Measurements from ENCODE around the gene MIOS. TPM values are rescaled to one million over a fixed set of nuclear protein-coding genes. Genes with fewer than 3 reads are reported as not detected.

MIOS gene
- total and polyA plus RNA-seq, 2 of the 4 experiments (the other 2 are of a cell fraction): 10.6 to 32.4 TPM

DNA sequence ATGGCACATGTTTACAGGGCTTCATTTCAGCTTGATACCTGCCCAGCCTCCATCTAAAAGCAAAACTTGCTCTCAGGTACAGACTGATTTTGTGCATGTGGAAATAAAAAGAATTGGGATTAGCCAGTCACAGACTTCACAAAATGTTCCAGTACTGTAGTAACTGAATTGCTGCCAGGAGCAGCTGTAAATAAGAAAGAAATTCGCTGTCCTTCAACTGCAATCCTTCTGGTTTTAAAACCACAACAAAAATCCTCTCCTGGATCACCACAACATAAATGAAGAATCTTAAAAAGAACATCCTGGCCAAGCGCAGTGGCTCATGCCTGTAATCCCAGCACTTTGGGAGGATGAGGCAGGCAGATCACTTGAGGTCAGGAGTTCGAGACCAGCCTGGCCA lies 3.9 kb upstream of the MIOS start:
- BruUV-seq (replicated peaks): no TSS peak

More for the DNA sequence above, 3.9 kb upstream of the MIOS start:
- TF ChIP-seq, protein P1, sequence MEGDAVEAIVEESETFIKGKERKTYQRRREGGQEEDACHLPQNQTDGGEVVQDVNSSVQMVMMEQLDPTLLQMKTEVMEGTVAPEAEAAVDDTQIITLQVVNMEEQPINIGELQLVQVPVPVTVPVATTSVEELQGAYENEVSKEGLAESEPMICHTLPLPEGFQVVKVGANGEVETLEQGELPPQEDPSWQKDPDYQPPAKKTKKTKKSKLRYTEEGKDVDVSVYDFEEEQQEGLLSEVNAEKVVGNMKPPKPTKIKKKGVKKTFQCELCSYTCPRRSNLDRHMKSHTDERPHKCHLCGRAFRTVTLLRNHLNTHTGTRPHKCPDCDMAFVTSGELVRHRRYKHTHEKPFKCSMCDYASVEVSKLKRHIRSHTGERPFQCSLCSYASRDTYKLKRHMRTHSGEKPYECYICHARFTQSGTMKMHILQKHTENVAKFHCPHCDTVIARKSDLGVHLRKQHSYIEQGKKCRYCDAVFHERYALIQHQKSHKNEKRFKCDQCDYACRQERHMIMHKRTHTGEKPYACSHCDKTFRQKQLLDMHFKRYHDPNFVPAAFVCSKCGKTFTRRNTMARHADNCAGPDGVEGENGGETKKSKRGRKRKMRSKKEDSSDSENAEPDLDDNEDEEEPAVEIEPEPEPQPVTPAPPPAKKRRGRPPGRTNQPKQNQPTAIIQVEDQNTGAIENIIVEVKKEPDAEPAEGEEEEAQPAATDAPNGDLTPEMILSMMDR (conservative IDR thresholded peaks at IDR 0.05; ENCODE audit: low read depth, low read length): no peak
- TF ChIP-seq, protein P2, sequence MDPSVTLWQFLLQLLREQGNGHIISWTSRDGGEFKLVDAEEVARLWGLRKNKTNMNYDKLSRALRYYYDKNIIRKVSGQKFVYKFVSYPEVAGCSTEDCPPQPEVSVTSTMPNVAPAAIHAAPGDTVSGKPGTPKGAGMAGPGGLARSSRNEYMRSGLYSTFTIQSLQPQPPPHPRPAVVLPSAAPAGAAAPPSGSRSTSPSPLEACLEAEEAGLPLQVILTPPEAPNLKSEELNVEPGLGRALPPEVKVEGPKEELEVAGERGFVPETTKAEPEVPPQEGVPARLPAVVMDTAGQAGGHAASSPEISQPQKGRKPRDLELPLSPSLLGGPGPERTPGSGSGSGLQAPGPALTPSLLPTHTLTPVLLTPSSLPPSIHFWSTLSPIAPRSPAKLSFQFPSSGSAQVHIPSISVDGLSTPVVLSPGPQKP (IDR thresholded peaks at IDR 0.05; ENCODE audit: borderline replicate concordance, low read depth, low read length): no peak
- no peak for TF ChIP-seq RCOR1 (IDR thresholded peaks at IDR 0.05; ENCODE audit: insufficient replicate concordance, low read length)
- no peak for TF ChIP-seq SMC3 (IDR thresholded peaks at IDR 0.05; ENCODE audit: low read depth, low read length)
- TF ChIP-seq RFX5 (IDR thresholded peaks at IDR 0.05; ENCODE audit: low read depth, low read length): no peak
- TF ChIP-seq POLR2A (IDR thresholded peaks at IDR 0.05; ENCODE audit: low read depth, low read length): no peak
- no peak for TF ChIP-seq CEBPB (IDR thresholded peaks at IDR 0.05; ENCODE audit: low read depth, low read length)
- no peak for TF ChIP-seq RAD21 (IDR thresholded peaks at IDR 0.05; ENCODE audit: low read length)
- TF ChIP-seq, protein P3, sequence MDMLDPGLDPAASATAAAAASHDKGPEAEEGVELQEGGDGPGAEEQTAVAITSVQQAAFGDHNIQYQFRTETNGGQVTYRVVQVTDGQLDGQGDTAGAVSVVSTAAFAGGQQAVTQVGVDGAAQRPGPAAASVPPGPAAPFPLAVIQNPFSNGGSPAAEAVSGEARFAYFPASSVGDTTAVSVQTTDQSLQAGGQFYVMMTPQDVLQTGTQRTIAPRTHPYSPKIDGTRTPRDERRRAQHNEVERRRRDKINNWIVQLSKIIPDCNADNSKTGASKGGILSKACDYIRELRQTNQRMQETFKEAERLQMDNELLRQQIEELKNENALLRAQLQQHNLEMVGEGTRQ (IDR thresholded peaks at IDR 0.05; ENCODE audit: low read depth, low read length): no peak
- no peak for TF ChIP-seq BHLHE40 (IDR thresholded peaks at IDR 0.05; ENCODE audit: low read depth, low read length)
- ATAC-seq (ENCODE audit: low read depth) (no peak), DNase-seq (no peak)
- H2BK120ac ChIP-seq (ENCODE audit: low read depth, low read length): no peak overlapping the region
- H3K4ac ChIP-seq (ENCODE audit: low read depth, low read length): no peak overlapping the region
- H3K9me3 ChIP-seq (ENCODE audit: control insufficient read depth, insufficient read depth, low read length): no peaks in the 10 kb centered on the region
- H3K23ac ChIP-seq (ENCODE audit: low read depth, low read length): no peak overlapping the region
- 0 out of 4 replicates have a peak, but pooled peaks cover 0 to 5% of the 10 kb centered on the region in 2 experiments for H3K79me1 ChIP-seq (ENCODE audit: low read depth in 1 of 2, low read length in 2 of 2)
- H3K18ac ChIP-seq (ENCODE audit: low read depth, low read length): no peak overlapping the region
- H3K9ac ChIP-seq (ENCODE audit: low read depth, low read length): no peak overlapping the region
- H2BK20ac ChIP-seq (ENCODE audit: low read depth, low read length): no peak overlapping the region
- no peak overlapping the region for H2AK5ac ChIP-seq (ENCODE audit: low read depth, low read length)
- H3K27me3 ChIP-seq (ENCODE audit: control insufficient read depth, insufficient read depth, low read length): no peaks in the 10 kb centered on the region
- intact Hi-C loops (cut with micrococcal nuclease) (no loop called here), dilution Hi-C loops (cut with HindIII; ENCODE audit: low sequenced_read_pairs, unreplicated experiment) (no loop called here), in situ Hi-C loops (cut with MboI; ENCODE audit: low sequenced_read_pairs) (no loop called here)
- no peak overlapping the region for H2AFZ ChIP-seq (replicated peaks; ENCODE audit: low read length, poor library complexity)
- H3K4me1 ChIP-seq (ENCODE audit: control insufficient read depth, insufficient read depth, low read length): peaks cover 2% of the 10 kb centered on the region; the same call in 1 of the 2 replicates
- peaks cover 6% of the 10 kb centered on the region; the same call in 1 of the 2 replicates for H3K9me1 ChIP-seq (ENCODE audit: insufficient read depth, low read length)
- no peak overlapping the region for H2BK15ac ChIP-seq (ENCODE audit: low read depth, low read length)
- H3K56ac ChIP-seq (ENCODE audit: extremely low read depth, insufficient read depth, low read length): no peak overlapping the region
- ChIA-PET CTCF (no interaction called here), POLR2A (ENCODE audit: unreplicated experiment) (no interaction called here)
- H3K27ac ChIP-seq (ENCODE audit: insufficient read depth, low read length): no peak overlapping the region
- H3K36me3 ChIP-seq (ENCODE audit: control insufficient read depth, insufficient read depth, low read length): no peaks in the 10 kb centered on the region
- H4K91ac ChIP-seq (ENCODE audit: insufficient read depth, low read depth, low read length): no peak overlapping the region
- H4K20me1 ChIP-seq (ENCODE audit: insufficient read depth, low read length): no peaks in the 10 kb centered on the region
- no peak overlapping the region for H2BK5ac ChIP-seq (ENCODE audit: low read depth, low read length, poor library complexity, severe bottlenecking)
- WGBS, 2 experiments (ENCODE audit: extremely low coverage in 2 of 2, insufficient read length in 1 of 2): no CpG with 5 or more reads among the region's 3 CpGs
- H2AK9ac ChIP-seq (replicated peaks; ENCODE audit: low read depth, low read length, poor library complexity): no peak overlapping the region
- H4K5ac ChIP-seq (ENCODE audit: low read depth, low read length): no peak overlapping the region
- no peak overlapping the region for H3K14ac ChIP-seq (replicated peaks; ENCODE audit: low read depth, low read length)
- no peak overlapping the region for H3K4me3 ChIP-seq (ENCODE audit: insufficient read depth, low read depth, low read length)
- no peak overlapping the region for H4K8ac ChIP-seq (ENCODE audit: low read depth in 2 of 2, low read length in 2 of 2)
- no peak overlapping the region for H3K4me2 ChIP-seq (ENCODE audit: low read depth, low read length)
